Measurements from ENCODE around the gene TTC14.

DNA sequence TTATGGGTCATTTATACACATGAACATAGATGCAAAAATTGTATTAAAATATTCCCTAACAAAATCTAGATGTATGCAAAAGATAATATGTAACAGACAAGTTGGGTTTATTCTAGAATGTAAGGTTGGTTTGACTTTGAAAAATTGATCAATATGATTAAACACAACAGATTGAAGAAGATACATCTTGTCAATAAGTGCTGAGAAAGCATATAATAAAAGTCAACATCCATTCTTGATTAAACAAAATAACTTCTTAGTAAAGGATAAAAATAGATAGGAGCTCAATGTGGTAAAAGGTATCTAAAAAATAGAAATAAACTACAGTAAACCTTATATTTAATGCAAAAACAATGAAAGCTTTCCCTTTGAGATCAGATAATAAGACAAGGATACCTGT, 39.0 kb downstream of the TTC14 start:
- TF ChIP-seq POLR2A (IDR thresholded peaks at IDR 0.05; ENCODE audit: low read depth, low read length), result no peak
- no peak for TF ChIP-seq USF2 (IDR thresholded peaks at IDR 0.05; ENCODE audit: low read depth, low read length)
- TF ChIP-seq CTCF (conservative IDR thresholded peaks at IDR 0.05; ENCODE audit: low read depth, low read length), result no peak
- TF ChIP-seq SMC3 (IDR thresholded peaks at IDR 0.05; ENCODE audit: low read depth, low read length), result no peak
- no peak for TF ChIP-seq NFE2L2 (IDR thresholded peaks at IDR 0.05; ENCODE audit: low read depth, low read length)
- TF ChIP-seq RFX5 (IDR thresholded peaks at IDR 0.05; ENCODE audit: low read depth, low read length), result no peak
- TF ChIP-seq MAFK (IDR thresholded peaks at IDR 0.05; ENCODE audit: low read depth, low read length), result 0 out of 2 replicates have a peak, but pooled peaks have one; percentile 46
